Measurements from ENCODE around the gene ETV3L. TPM values are rescaled to one million over a fixed set of nuclear protein-coding genes. Genes with fewer than 3 reads are reported as not detected.

ETV3L gene
- total RNA-seq, 1 donor from 2014 or later, result not detected

DNA sequence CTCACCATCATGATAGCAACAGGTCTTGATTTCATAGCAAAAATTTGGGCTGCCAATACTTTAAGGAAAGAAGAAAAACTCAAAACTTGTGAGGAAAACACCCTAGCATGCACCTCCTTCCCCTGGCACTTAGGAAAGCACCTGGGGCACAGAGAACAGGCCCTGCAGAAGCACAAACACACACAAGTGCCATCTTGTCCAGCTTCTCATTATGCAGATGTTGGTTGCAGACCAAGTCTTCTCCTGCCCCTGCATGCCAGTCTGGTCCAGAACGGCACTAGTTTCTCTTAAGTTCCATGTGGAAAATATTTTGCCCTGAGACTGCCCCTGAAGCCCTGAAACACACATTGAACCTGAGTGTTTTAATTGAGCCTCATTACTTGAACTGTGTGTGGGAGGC is 44.9 kb upstream of the ETV3L start:
- Histone ChIP-seq H3K9me3 (no peaks in the 10 kb centered on the region), H3K27ac (no peak overlapping the region), H3K4me3 (no peak overlapping the region), H3K4me1 (no peaks in the 10 kb centered on the region), H3K36me3 (no peaks in the 10 kb centered on the region), H3K27me3 (no peaks in the 10 kb centered on the region)
- TF ChIP-seq, protein P1, sequence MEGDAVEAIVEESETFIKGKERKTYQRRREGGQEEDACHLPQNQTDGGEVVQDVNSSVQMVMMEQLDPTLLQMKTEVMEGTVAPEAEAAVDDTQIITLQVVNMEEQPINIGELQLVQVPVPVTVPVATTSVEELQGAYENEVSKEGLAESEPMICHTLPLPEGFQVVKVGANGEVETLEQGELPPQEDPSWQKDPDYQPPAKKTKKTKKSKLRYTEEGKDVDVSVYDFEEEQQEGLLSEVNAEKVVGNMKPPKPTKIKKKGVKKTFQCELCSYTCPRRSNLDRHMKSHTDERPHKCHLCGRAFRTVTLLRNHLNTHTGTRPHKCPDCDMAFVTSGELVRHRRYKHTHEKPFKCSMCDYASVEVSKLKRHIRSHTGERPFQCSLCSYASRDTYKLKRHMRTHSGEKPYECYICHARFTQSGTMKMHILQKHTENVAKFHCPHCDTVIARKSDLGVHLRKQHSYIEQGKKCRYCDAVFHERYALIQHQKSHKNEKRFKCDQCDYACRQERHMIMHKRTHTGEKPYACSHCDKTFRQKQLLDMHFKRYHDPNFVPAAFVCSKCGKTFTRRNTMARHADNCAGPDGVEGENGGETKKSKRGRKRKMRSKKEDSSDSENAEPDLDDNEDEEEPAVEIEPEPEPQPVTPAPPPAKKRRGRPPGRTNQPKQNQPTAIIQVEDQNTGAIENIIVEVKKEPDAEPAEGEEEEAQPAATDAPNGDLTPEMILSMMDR (IDR thresholded peaks at IDR 0.05), result no peak
- no peak for DNase-seq (ENCODE audit: low spot score in 2 of 2)
- intact Hi-C loops (cut with DNase I), result no loop called here

DNA sequence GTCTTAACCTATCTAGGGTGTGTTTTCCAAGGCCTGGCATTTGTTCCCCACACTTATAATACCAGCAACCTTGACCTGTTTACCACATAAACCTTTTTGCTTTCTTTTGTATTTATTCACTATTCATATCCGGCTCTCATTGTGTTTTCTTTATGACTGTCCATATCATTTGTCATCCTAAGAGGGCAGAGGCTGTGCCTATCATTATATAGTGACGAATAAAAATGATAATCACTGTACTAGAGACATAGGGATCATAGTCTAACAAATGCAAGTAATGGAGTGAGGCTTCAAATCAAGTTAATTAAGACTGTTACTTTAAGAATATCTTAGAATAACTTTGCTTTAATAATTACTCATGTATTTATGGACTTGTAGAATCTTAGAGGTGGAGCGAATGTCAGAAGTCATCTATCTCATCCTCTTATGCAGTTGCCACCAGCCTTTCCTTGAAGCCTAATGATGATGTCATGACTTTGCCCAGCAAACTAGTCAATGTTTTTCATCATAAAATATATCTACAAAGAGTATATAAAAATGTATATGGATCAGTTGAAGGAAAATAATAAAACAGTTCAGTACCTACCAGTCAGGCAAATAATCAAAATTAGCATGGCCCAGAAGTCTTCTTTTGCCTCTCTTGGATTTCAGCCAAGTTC is 43.3 kb upstream of the ETV3L start:
- DNase-seq (ENCODE audit: low spot score in 2 of 2), result no peak
- H3K4me3 ChIP-seq, result no peak overlapping the region
- H3K36me3 ChIP-seq, result no peaks in the 10 kb centered on the region
- H3K27ac ChIP-seq, result no peak overlapping the region
- no peaks in the 10 kb centered on the region for H3K9me3 ChIP-seq
- TF ChIP-seq, protein P1 (IDR thresholded peaks at IDR 0.05), result no peak
- intact Hi-C loops (cut with DNase I), result no loop called here
- peaks cover 0 to 3% of the 10 kb centered on the region in 2 donors for H3K4me1 ChIP-seq
- no peaks in the 10 kb centered on the region for H3K27me3 ChIP-seq

DNA sequence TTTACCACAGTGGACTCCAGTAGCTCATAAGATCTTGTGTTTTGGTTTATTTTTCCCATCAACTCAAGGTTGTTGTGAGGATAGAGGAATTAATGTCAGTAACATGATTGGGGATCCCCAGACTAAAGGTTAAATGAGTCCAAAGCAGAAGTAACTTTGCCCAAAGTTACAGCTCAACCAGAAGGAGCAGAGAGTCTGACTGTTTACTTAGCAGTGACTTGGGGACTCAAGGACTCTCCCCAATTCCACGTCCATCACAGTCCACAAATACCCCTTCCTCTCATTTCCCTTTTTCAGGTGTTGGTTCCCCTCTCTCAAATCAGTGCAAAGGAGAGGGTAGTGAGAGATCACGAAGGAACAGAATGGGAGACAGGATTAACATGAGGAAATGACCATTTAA is 42.6 kb upstream of the ETV3L start:
- peaks cover 0 to 3% of the 10 kb centered on the region in 2 donors for H3K4me1 ChIP-seq
- H3K9me3 ChIP-seq, result no peaks in the 10 kb centered on the region
- no peak overlapping the region for H3K4me3 ChIP-seq
- TF ChIP-seq, protein P1 (IDR thresholded peaks at IDR 0.05), result no peak
- no peak for DNase-seq (ENCODE audit: low spot score in 2 of 2)
- no peaks in the 10 kb centered on the region for H3K27me3 ChIP-seq
- H3K27ac ChIP-seq, result no peak overlapping the region
- H3K36me3 ChIP-seq, result no peaks in the 10 kb centered on the region
- intact Hi-C loops (cut with DNase I), result no loop called here

DNA sequence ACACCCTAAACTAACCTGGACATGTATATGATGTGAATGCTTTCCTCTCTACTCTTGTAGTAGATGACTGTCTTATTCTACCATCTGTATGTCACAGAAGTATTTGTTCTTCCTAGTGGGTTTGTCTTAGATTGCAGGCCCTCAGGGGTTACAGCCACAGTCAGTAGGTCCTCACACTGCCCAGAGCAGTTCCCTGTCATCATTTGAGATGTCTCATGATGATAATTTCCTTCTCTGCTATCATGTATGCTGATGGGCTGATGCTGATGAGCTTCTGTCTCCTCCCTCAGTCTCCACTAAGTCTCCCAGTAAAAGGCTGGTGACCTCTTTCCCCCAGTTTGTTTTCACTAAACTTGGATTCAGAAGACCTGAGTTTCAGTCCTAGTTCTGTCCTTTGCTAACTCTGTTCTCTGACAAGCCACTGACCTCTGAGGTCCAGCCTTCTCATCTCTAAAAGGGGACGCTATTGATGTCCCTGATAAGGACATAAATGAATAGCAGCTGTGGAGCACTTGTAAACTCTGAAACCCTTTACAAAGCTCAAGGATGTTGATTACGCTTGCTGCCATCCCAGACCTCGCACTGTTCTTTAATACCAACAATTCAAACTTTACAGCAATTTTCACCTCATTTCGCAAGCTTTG is 41.7 kb upstream of the ETV3L start:
- H3K9me3 ChIP-seq, result no peaks in the 10 kb centered on the region
- TF ChIP-seq, protein P1 (IDR thresholded peaks at IDR 0.05), result no peak
- no peaks in the 10 kb centered on the region for H3K27me3 ChIP-seq
- intact Hi-C loops (cut with DNase I), result no loop called here
- no peak for DNase-seq (ENCODE audit: low spot score in 2 of 2)
- H3K27ac ChIP-seq, result no peak overlapping the region
- no peak overlapping the region for H3K4me3 ChIP-seq
- no peaks in the 10 kb centered on the region for H3K36me3 ChIP-seq
- H3K4me1 ChIP-seq, result peaks cover 5 to 12% of the 10 kb centered on the region in 2 donors

DNA sequence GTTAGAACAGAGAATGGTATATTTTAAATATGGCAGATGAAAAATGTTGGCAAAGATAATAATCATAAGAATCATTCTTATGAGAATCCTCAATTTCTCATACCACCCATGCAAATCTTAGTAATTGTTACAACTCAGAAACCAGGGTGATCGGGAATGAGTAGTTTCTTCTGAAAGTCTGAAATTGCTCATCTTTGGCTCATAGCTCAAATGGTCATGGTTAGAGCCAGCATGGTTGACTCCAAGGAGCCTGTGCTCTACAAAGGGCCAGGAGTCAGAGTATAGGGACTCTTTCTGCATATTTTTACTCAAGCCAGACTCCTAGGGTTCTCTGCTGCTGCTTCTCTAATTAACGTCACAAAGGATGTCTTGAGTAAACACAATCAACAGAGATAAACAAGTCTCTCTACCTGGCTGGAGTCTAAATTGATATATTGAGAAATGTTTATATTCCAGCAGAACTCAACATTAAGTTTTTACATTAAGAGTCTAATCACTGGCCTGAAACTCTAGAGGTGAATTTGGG is 40.5 kb upstream of the ETV3L start:
- no peak for DNase-seq (ENCODE audit: low spot score in 2 of 2)
- Histone ChIP-seq H3K4me1 (peaks cover 5 to 16% of the 10 kb centered on the region in 2 donors), H3K27me3 (no peaks in the 10 kb centered on the region), H3K4me3 (no peak overlapping the region), H3K9me3 (no peaks in the 10 kb centered on the region), H3K27ac (no peak overlapping the region), H3K36me3 (peaks cover 9% of the 10 kb centered on the region in 2 donors)
- intact Hi-C loops (cut with DNase I), result no loop called here
- TF ChIP-seq, protein P1 (IDR thresholded peaks at IDR 0.05), result no peak
